Neural crest cell (in vitro differentiated cells): Measurements from ENCODE around the gene GPANK1. TPM values are rescaled to one million over a fixed set of nuclear protein-coding genes. Genes with fewer than 3 reads are reported as not detected.

Experiments
- DNase-seq: peaks from one replicate; pipeline ENCODE4 v3.0.0; 2021; ENCODE audit warnings: low read depth, mixed read lengths, low spot score
- H3K27ac Mint-ChIP-seq: one replicate; pipeline ENCODE4 v1.8.0; 2021; ENCODE audit warnings: mild to moderate bottlenecking, mixed read lengths; ENCODE audit not compliant: unreplicated experiment
- H3K27me3 Mint-ChIP-seq: 2 replicates; pipeline ENCODE4 v1.8.0; 2021; ENCODE audit warnings: low read depth, mild to moderate bottlenecking, mixed read lengths
- H3K36me3 Mint-ChIP-seq: 2 replicates; pipeline ENCODE4 v1.8.0; 2021; ENCODE audit warnings: low read depth, mild to moderate bottlenecking, mixed read lengths
- H3K4me1 Mint-ChIP-seq: 2 replicates; pipeline ENCODE4 v1.8.0; 2021; ENCODE audit warnings: mixed read lengths
- H3K4me3 Mint-ChIP-seq: one replicate; pipeline ENCODE4 v1.8.0; 2021; ENCODE audit warnings: mild to moderate bottlenecking, mixed read lengths
- H3K9me3 Mint-ChIP-seq: 2 replicates; pipeline ENCODE4 v1.8.0; 2021; ENCODE audit warnings: mixed read lengths
- CTCF ChIP-seq: fragments of 200-600 bp; sonication (generic); conservative IDR thresholded peaks from 2 replicates; pipeline ENCODE4 v1.5.0; 2021; ENCODE audit warnings: antibody characterized with exemption, mild to moderate bottlenecking
- total RNA-seq: library from RNA; stranded (reverse); gene quantifications from 2 replicates; pipeline ENCODE4 v1.2.1, GENCODE V29; 2021

The GPANK1 gene
- total RNA-seq, 1 donor from 2014 or later = 16.8 TPM

- H3K9me3 Mint-ChIP-seq = no peaks in the 10 kb centered on the region
- H3K36me3 Mint-ChIP-seq = peaks cover 32% of the 10 kb centered on the region
- H3K4me1 Mint-ChIP-seq = peaks cover 4% of the 10 kb centered on the region
- peaks cover 3% of the 10 kb centered on the region for H3K27me3 Mint-ChIP-seq
- H3K27ac Mint-ChIP-seq = no peak overlapping the region
- DNase-seq = no peak
- H3K4me3 Mint-ChIP-seq = peak overlapping the region; percentile 29
- no peak for TF ChIP-seq CTCF
These were observed 30.7 kb downstream of the GPANK1 start for GRCh38 chr6:31634131-31634530.

- peaks cover 3% of the 10 kb centered on the region for H3K27me3 Mint-ChIP-seq
- no peak for TF ChIP-seq CTCF
- peak overlapping the region; percentile 48 for H3K4me3 Mint-ChIP-seq
- no peaks in the 10 kb centered on the region for H3K9me3 Mint-ChIP-seq
- no peak overlapping the region for H3K27ac Mint-ChIP-seq
- peaks cover 4% of the 10 kb centered on the region for H3K4me1 Mint-ChIP-seq
- peaks cover 38% of the 10 kb centered on the region for H3K36me3 Mint-ChIP-seq
- DNase-seq = no peak
These were observed 31.4 kb downstream of the GPANK1 start for GRCh38 chr6:31633447-31633846.

GRCh38 chr6:31632279-31632946 is 32.4 kb downstream of the GPANK1 start:
- no peak for DNase-seq
- H3K27ac Mint-ChIP-seq = no peak overlapping the region
- H3K4me3 Mint-ChIP-seq = peak overlapping the region; percentile 48
- peaks cover 4% of the 10 kb centered on the region for H3K4me1 Mint-ChIP-seq
- peaks cover 3% of the 10 kb centered on the region for H3K27me3 Mint-ChIP-seq
- TF ChIP-seq CTCF = no peak
- H3K9me3 Mint-ChIP-seq = no peaks in the 10 kb centered on the region
- peaks cover 46% of the 10 kb centered on the region for H3K36me3 Mint-ChIP-seq

GRCh38 chr6:31631681-31632278 is 33.0 kb downstream of the GPANK1 start:
- Mint-ChIP-seq H3K27ac (no peak overlapping the region), H3K36me3 (peaks cover 45% of the 10 kb centered on the region), H3K4me3 (peak overlapping the region; percentile 41), H3K9me3 (no peaks in the 10 kb centered on the region), H3K4me1 (peaks cover 4% of the 10 kb centered on the region), H3K27me3 (no peaks in the 10 kb centered on the region)
- TF ChIP-seq CTCF = no peak
- no peak for DNase-seq

- peak overlapping the region; percentile 38 for H3K4me3 Mint-ChIP-seq
- DNase-seq = no peak
- H3K9me3 Mint-ChIP-seq = no peaks in the 10 kb centered on the region
- no peak for TF ChIP-seq CTCF
- H3K27me3 Mint-ChIP-seq = no peaks in the 10 kb centered on the region
- peaks cover 4% of the 10 kb centered on the region for H3K4me1 Mint-ChIP-seq
- no peak overlapping the region for H3K27ac Mint-ChIP-seq
- peaks cover 44% of the 10 kb centered on the region for H3K36me3 Mint-ChIP-seq
These were observed 33.6 kb downstream of the GPANK1 start for GRCh38 chr6:31631209-31631608.
